Measurements from ENCODE around the gene LDLRAD1. TPM values are rescaled to one million over a fixed set of nuclear protein-coding genes. Genes with fewer than 3 reads are reported as not detected.
A peak's percentile ranks its signal among the peaks of the same experiment; 100 is the strongest.
"Not testable (repeated sequence)": the region's sequence is repeated elsewhere in the genome, so short reads cannot be mapped to it uniquely, and the experiment has no call there.

The LDLRAD1 gene
- total and polyA plus RNA-seq, 5 donors, result not detected

GRCh38 chr1:54006508-54006907 is 11.5 kb downstream of the LDLRAD1 start:
- H3K4me1 ChIP-seq (ENCODE audit: control insufficient read depth, insufficient read depth, low read length), result no peaks in the 10 kb centered on the region
- intact Hi-C loops (cut with DNase I), result no loop called here
- no peaks in the 10 kb centered on the region for H3K27me3 ChIP-seq (ENCODE audit: control insufficient read depth, insufficient read depth)
- H3K27ac ChIP-seq (ENCODE audit: low read length), result no peak overlapping the region
- no peaks in the 10 kb centered on the region for H3K9me3 ChIP-seq (ENCODE audit: control insufficient read depth, low read length)
- no peak overlapping the region for H3K4me3 ChIP-seq (ENCODE audit: low read length)
- ATAC-seq, result no peak
- 76% methylated on average over 4 of the region's 4 CpGs for WGBS
- DNase-seq, result no peak

- 93% methylated on average over 27 of the region's 27 CpGs for WGBS
- Histone ChIP-seq H3K4me1 (ENCODE audit: control insufficient read depth, insufficient read depth, low read length) (no peaks in the 10 kb centered on the region), H3K27ac (ENCODE audit: low read length) (no peak overlapping the region), H3K9me3 (ENCODE audit: control insufficient read depth, low read length) (no peaks in the 10 kb centered on the region), H3K27me3 (ENCODE audit: control insufficient read depth, insufficient read depth) (no peaks in the 10 kb centered on the region), H3K4me3 (ENCODE audit: low read length) (no peak overlapping the region)
- ATAC-seq, result no peak
- no peak for DNase-seq
- intact Hi-C loops (cut with DNase I), result no loop called here
Measured at GRCh38 chr1:54004481-54005049, 13.4 kb downstream of the LDLRAD1 start.

- H3K4me1 ChIP-seq (ENCODE audit: control insufficient read depth, insufficient read depth, low read length); H3K27me3 ChIP-seq (ENCODE audit: control insufficient read depth, insufficient read depth); H3K4me3 ChIP-seq (ENCODE audit: low read length); ATAC-seq; H3K27ac ChIP-seq (ENCODE audit: low read length); H3K9me3 ChIP-seq (ENCODE audit: control insufficient read depth, low read length); intact Hi-C loops (cut with DNase I): not testable (repeated sequence)
- 98% methylated on average over 19 of the region's 19 CpGs for WGBS
- DNase-seq, result peak in 1 of 3 donors; percentile 38
Measured at GRCh38 chr1:54003750-54004480, 14.1 kb downstream of the LDLRAD1 start.

GRCh38 chr1:54003249-54003646 is 14.7 kb downstream of the LDLRAD1 start:
- 97% methylated on average over 12 of the region's 12 CpGs for WGBS
- H3K4me1 ChIP-seq (ENCODE audit: control insufficient read depth, insufficient read depth, low read length), result no peaks in the 10 kb centered on the region
- intact Hi-C loops (cut with DNase I), result no loop called here
- ATAC-seq (no peak), DNase-seq (no peak)
- no peaks in the 10 kb centered on the region for H3K9me3 ChIP-seq (ENCODE audit: control insufficient read depth, low read length)
- H3K4me3 ChIP-seq (ENCODE audit: low read length), result no peak overlapping the region
- H3K27ac ChIP-seq (ENCODE audit: low read length), result no peak overlapping the region
- no peaks in the 10 kb centered on the region for H3K27me3 ChIP-seq (ENCODE audit: control insufficient read depth, insufficient read depth)

- no peak overlapping the region for H3K27ac ChIP-seq (ENCODE audit: low read length)
- H3K4me3 ChIP-seq (ENCODE audit: low read length), result no peak overlapping the region
- H3K4me1 ChIP-seq (ENCODE audit: control insufficient read depth, insufficient read depth, low read length), result no peaks in the 10 kb centered on the region
- no peaks in the 10 kb centered on the region for H3K27me3 ChIP-seq (ENCODE audit: control insufficient read depth, insufficient read depth)
- intact Hi-C loops (cut with DNase I), result no loop called here
- WGBS, result 84% methylated on average over 9 of the region's 9 CpGs
- no peaks in the 10 kb centered on the region for H3K9me3 ChIP-seq (ENCODE audit: control insufficient read depth, low read length)
- DNase-seq (no peak), ATAC-seq (no peak)
Measured at GRCh38 chr1:54002544-54003248, 15.3 kb downstream of the LDLRAD1 start.

- H3K27ac ChIP-seq (ENCODE audit: low read length), result no peak overlapping the region
- no peaks in the 10 kb centered on the region for H3K9me3 ChIP-seq (ENCODE audit: control insufficient read depth, low read length)
- no peak for ATAC-seq
- no peak for DNase-seq
- H3K4me3 ChIP-seq (ENCODE audit: low read length), result no peak overlapping the region
- 66% methylated on average over 3 of the region's 3 CpGs for WGBS
- H3K4me1 ChIP-seq (ENCODE audit: control insufficient read depth, insufficient read depth, low read length), result no peaks in the 10 kb centered on the region
- intact Hi-C loops (cut with DNase I), result no loop called here
- H3K27me3 ChIP-seq (ENCODE audit: control insufficient read depth, insufficient read depth), result no peaks in the 10 kb centered on the region
Measured at GRCh38 chr1:54001591-54001990, 16.4 kb downstream of the LDLRAD1 start.

- DNase-seq (no peak), ATAC-seq (no peak)
- no peaks in the 10 kb centered on the region for H3K4me1 ChIP-seq (ENCODE audit: control insufficient read depth, insufficient read depth, low read length)
- H3K9me3 ChIP-seq (ENCODE audit: control insufficient read depth, low read length), result no peaks in the 10 kb centered on the region
- intact Hi-C loops (cut with DNase I), result no loop called here
- H3K27me3 ChIP-seq (ENCODE audit: control insufficient read depth, insufficient read depth), result no peaks in the 10 kb centered on the region
- no peak overlapping the region for H3K27ac ChIP-seq (ENCODE audit: low read length)
- no peak overlapping the region for H3K4me3 ChIP-seq (ENCODE audit: low read length)
Measured at GRCh38 chr1:53999920-54000319, 18.1 kb downstream of the LDLRAD1 start.

GRCh38 chr1:53998223-53998622 is 19.8 kb downstream of the LDLRAD1 start:
- Histone ChIP-seq H3K4me3 (ENCODE audit: low read length) (no peak overlapping the region), H3K27me3 (ENCODE audit: control insufficient read depth, insufficient read depth) (no peaks in the 10 kb centered on the region), H3K4me1 (ENCODE audit: control insufficient read depth, insufficient read depth, low read length) (no peaks in the 10 kb centered on the region), H3K9me3 (ENCODE audit: control insufficient read depth, low read length) (no peaks in the 10 kb centered on the region), H3K27ac (ENCODE audit: low read length) (no peak overlapping the region)
- DNase-seq (no peak), ATAC-seq (no peak)
- 94% methylated on average over 1 of the region's 1 CpG for WGBS
- intact Hi-C loops (cut with DNase I), result no loop called here

- no peak for DNase-seq
- ATAC-seq, result no peak
- Histone ChIP-seq H3K27ac (ENCODE audit: low read length) (no peak overlapping the region), H3K4me3 (ENCODE audit: low read length) (no peak overlapping the region), H3K9me3 (ENCODE audit: control insufficient read depth, low read length) (no peaks in the 10 kb centered on the region), H3K27me3 (ENCODE audit: control insufficient read depth, insufficient read depth) (no peaks in the 10 kb centered on the region), H3K4me1 (ENCODE audit: control insufficient read depth, insufficient read depth, low read length) (no peaks in the 10 kb centered on the region)
- 94% methylated on average over 1 of the region's 1 CpG for WGBS
- intact Hi-C loops (cut with DNase I), result no loop called here
Measured at GRCh38 chr1:53995683-53996082, 22.3 kb downstream of the LDLRAD1 start.

GRCh38 chr1:53994516-53994915 is 23.5 kb downstream of the LDLRAD1 start:
- H3K9me3 ChIP-seq (ENCODE audit: control insufficient read depth, low read length); H3K4me3 ChIP-seq (ENCODE audit: low read length); H3K4me1 ChIP-seq (ENCODE audit: control insufficient read depth, insufficient read depth, low read length); H3K27ac ChIP-seq (ENCODE audit: low read length); ATAC-seq; H3K27me3 ChIP-seq (ENCODE audit: control insufficient read depth, insufficient read depth); DNase-seq; intact Hi-C loops (cut with DNase I): not testable (repeated sequence)
- WGBS, result 85% methylated on average over 2 of the region's 2 CpGs

GRCh38 chr1:53992085-53992874 is 25.7 kb downstream of the LDLRAD1 start:
- H3K4me1 ChIP-seq (ENCODE audit: control insufficient read depth, insufficient read depth, low read length), result no peaks in the 10 kb centered on the region
- H3K27me3 ChIP-seq (ENCODE audit: control insufficient read depth, insufficient read depth), result no peaks in the 10 kb centered on the region
- intact Hi-C loops (cut with DNase I), result no loop called here
- H3K9me3 ChIP-seq (ENCODE audit: control insufficient read depth, low read length), result no peaks in the 10 kb centered on the region
- no peak overlapping the region for H3K4me3 ChIP-seq (ENCODE audit: low read length)
- no peak for ATAC-seq
- H3K27ac ChIP-seq (ENCODE audit: low read length), result no peak overlapping the region
- no peak for DNase-seq
- whole genome bisulfite sequencing, result 62% methylated on average over 4 of the region's 4 CpGs

Measured in right cardiac atrium (tissue), 5 donors.